Parathyroid adenoma (tissue), 2 donors: ENCODE data around the gene EML6.

ENCODE experiments used
- H2AFZ ChIP-seq: fragments of 300-600 bp; sonication (generic); one replicate; pipeline ENCODE4 v1.7.0; 2017; ENCODE audit warnings: antibody characterized with exemption, mild to moderate bottlenecking
- H3K27ac ChIP-seq: fragments of 300-600 bp; sonication (generic); one replicate; pipeline ENCODE4 v1.7.0; 2017
- H3K27me3 ChIP-seq: fragments of 300-600 bp; sonication (generic); one replicate; pipeline ENCODE4 v1.7.0; 2017; ENCODE audit warnings: low read length; ENCODE audit not compliant: control insufficient read depth, insufficient read depth
- H3K36me3 ChIP-seq: fragments of 300-600 bp; sonication (generic); one replicate; pipeline ENCODE4 v1.7.0; 2017; ENCODE audit warnings: low read length; ENCODE audit not compliant: control insufficient read depth, insufficient read depth
- H3K4me1 ChIP-seq: fragments of 300-600 bp; sonication (generic); one replicate; pipeline ENCODE4 v1.7.0; 2017; ENCODE audit warnings: control low read depth
- H3K4me2 ChIP-seq: fragments of 300-600 bp; sonication (generic); one replicate; pipeline ENCODE4 v1.7.0; 2017; ENCODE audit warnings: low read length
- H3K4me3 ChIP-seq: fragments of 300-600 bp; sonication (generic); one replicate; pipeline ENCODE4 v1.7.0; 2017; ENCODE audit warnings: low read depth, low read length
- H3K79me2 ChIP-seq: fragments of 300-600 bp; sonication (generic); one replicate; pipeline ENCODE4 v1.7.0; 2017; ENCODE audit warnings: control low read depth
- H3K9ac ChIP-seq: fragments of 300-600 bp; sonication (generic); one replicate; pipeline ENCODE4 v1.7.0; 2017; ENCODE audit warnings: mild to moderate bottlenecking
- H3K9me3 ChIP-seq: fragments of 300-600 bp; sonication (generic); one replicate; pipeline ENCODE4 v1.7.0; 2017; ENCODE audit warnings: low read length; ENCODE audit not compliant: control insufficient read depth
- TF ChIP-seq, protein P1 (sequence below): fragments of 300-600 bp; sonication (generic); IDR thresholded peaks from one replicate; pipeline ENCODE4 v1.7.0; 2017; ENCODE audit warnings: antibody characterized with exemption, mild to moderate bottlenecking
- donor health status: primary hyperparathyroidism.

EML6 gene

GRCh38 chr2:54775710-54776109, 52.2 kb downstream of the EML6 start:
- Histone ChIP-seq H3K9me3 (no peaks in the 10 kb centered on the region), H3K79me2 (no peaks in the 10 kb centered on the region), H3K27ac (no peak overlapping the region), H3K4me3 (no peak overlapping the region), H3K4me1 (no peaks in the 10 kb centered on the region), H3K27me3 (no peaks in the 10 kb centered on the region), H3K36me3 (no peaks in the 10 kb centered on the region), H2AFZ (no peak overlapping the region), H3K9ac (no peak overlapping the region), H3K4me2 (no peak overlapping the region)
- TF ChIP-seq, protein P1, sequence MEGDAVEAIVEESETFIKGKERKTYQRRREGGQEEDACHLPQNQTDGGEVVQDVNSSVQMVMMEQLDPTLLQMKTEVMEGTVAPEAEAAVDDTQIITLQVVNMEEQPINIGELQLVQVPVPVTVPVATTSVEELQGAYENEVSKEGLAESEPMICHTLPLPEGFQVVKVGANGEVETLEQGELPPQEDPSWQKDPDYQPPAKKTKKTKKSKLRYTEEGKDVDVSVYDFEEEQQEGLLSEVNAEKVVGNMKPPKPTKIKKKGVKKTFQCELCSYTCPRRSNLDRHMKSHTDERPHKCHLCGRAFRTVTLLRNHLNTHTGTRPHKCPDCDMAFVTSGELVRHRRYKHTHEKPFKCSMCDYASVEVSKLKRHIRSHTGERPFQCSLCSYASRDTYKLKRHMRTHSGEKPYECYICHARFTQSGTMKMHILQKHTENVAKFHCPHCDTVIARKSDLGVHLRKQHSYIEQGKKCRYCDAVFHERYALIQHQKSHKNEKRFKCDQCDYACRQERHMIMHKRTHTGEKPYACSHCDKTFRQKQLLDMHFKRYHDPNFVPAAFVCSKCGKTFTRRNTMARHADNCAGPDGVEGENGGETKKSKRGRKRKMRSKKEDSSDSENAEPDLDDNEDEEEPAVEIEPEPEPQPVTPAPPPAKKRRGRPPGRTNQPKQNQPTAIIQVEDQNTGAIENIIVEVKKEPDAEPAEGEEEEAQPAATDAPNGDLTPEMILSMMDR = no peak

GRCh38 chr2:54776494-54776893, 53.0 kb downstream of the EML6 start:
- Histone ChIP-seq H3K27me3 (no peaks in the 10 kb centered on the region), H3K79me2 (no peaks in the 10 kb centered on the region), H3K9me3 (no peaks in the 10 kb centered on the region), H3K4me3 (no peak overlapping the region), H3K36me3 (no peaks in the 10 kb centered on the region), H3K4me2 (no peak overlapping the region), H3K27ac (no peak overlapping the region), H2AFZ (no peak overlapping the region), H3K4me1 (no peaks in the 10 kb centered on the region), H3K9ac (no peak overlapping the region)
- TF ChIP-seq, protein P1 = no peak

- no peaks in the 10 kb centered on the region for H3K36me3 ChIP-seq
- TF ChIP-seq, protein P1 = no peak
- no peaks in the 10 kb centered on the region for H3K4me1 ChIP-seq
- H3K79me2 ChIP-seq = no peaks in the 10 kb centered on the region
- no peak overlapping the region for H3K27ac ChIP-seq
- H3K27me3 ChIP-seq = no peaks in the 10 kb centered on the region
- no peak overlapping the region for H2AFZ ChIP-seq
- H3K9me3 ChIP-seq = no peaks in the 10 kb centered on the region
- H3K9ac ChIP-seq = no peak overlapping the region
- no peak overlapping the region for H3K4me3 ChIP-seq
- no peak overlapping the region for H3K4me2 ChIP-seq
These were observed 59.9 kb downstream of the EML6 start for GRCh38 chr2:54783349-54783748.

GRCh38 chr2:54787270-54787669, 63.8 kb downstream of the EML6 start:
- Histone ChIP-seq H3K9me3 (no peaks in the 10 kb centered on the region), H3K4me2 (no peak overlapping the region), H3K79me2 (no peaks in the 10 kb centered on the region), H3K4me3 (no peak overlapping the region), H3K27ac (no peak overlapping the region), H3K36me3 (no peaks in the 10 kb centered on the region), H3K9ac (no peak overlapping the region), H3K27me3 (no peaks in the 10 kb centered on the region), H2AFZ (no peak overlapping the region), H3K4me1 (no peaks in the 10 kb centered on the region)
- TF ChIP-seq, protein P1 = no peak

- H3K4me1 ChIP-seq = no peaks in the 10 kb centered on the region
- H3K4me3 ChIP-seq = no peak overlapping the region
- no peaks in the 10 kb centered on the region for H3K79me2 ChIP-seq
- H3K36me3 ChIP-seq = no peaks in the 10 kb centered on the region
- H3K27ac ChIP-seq = no peak overlapping the region
- no peak overlapping the region for H2AFZ ChIP-seq
- H3K27me3 ChIP-seq = no peaks in the 10 kb centered on the region
- H3K4me2 ChIP-seq = no peak overlapping the region
- H3K9ac ChIP-seq = no peak overlapping the region
- TF ChIP-seq, protein P1 = no peak
- H3K9me3 ChIP-seq = no peaks in the 10 kb centered on the region
These were observed 64.4 kb downstream of the EML6 start for GRCh38 chr2:54787755-54788366.
